Muscle layer of colon (tissue), 2 donors: ENCODE measurements around the gene SSTR5.
"Not testable (repeated sequence)": the region's sequence is repeated elsewhere in the genome, so short reads cannot be mapped to it uniquely, and the experiment has no call there.

Experiments used
- H3K27ac ChIP-seq: one replicate; pipeline ENCODE4 v1.7.0; 2013; ENCODE audit warnings: low read depth, mild to moderate bottlenecking, low read length, moderate library complexity
- H3K27me3 ChIP-seq, 2 donors: one replicate each; pipeline ENCODE4 v1.7.0; 2013; ENCODE audit warnings: low read length in 2 of 2, mild to moderate bottlenecking in 2 of 2; ENCODE audit not compliant: insufficient read depth in 2 of 2, control insufficient read depth in 1 of 2
- H3K36me3 ChIP-seq: one replicate; pipeline ENCODE4 v1.7.0; 2013; ENCODE audit warnings: mild to moderate bottlenecking, low read length; ENCODE audit not compliant: insufficient read depth
- H3K4me1 ChIP-seq: one replicate; pipeline ENCODE4 v1.7.0; 2013; ENCODE audit warnings: mild to moderate bottlenecking, low read length; ENCODE audit not compliant: insufficient read depth
- H3K4me3 ChIP-seq, 2 donors: one replicate each; pipeline ENCODE4 v1.7.0; 2013; ENCODE audit warnings: low read length in 2 of 2, low read depth in 1 of 2, mild to moderate bottlenecking in 1 of 2, moderate library complexity in 1 of 2
- H3K9ac ChIP-seq: one replicate; pipeline ENCODE4 v1.7.0; 2013; ENCODE audit warnings: low read length
- H3K9me3 ChIP-seq: one replicate; pipeline ENCODE4 v1.7.0; 2013; ENCODE audit warnings: mild to moderate bottlenecking, low read length
- donor health status: abdominal sarcoma.
- donor health status: Adenocarcinoma of cecum.

Gene SSTR5

DNA sequence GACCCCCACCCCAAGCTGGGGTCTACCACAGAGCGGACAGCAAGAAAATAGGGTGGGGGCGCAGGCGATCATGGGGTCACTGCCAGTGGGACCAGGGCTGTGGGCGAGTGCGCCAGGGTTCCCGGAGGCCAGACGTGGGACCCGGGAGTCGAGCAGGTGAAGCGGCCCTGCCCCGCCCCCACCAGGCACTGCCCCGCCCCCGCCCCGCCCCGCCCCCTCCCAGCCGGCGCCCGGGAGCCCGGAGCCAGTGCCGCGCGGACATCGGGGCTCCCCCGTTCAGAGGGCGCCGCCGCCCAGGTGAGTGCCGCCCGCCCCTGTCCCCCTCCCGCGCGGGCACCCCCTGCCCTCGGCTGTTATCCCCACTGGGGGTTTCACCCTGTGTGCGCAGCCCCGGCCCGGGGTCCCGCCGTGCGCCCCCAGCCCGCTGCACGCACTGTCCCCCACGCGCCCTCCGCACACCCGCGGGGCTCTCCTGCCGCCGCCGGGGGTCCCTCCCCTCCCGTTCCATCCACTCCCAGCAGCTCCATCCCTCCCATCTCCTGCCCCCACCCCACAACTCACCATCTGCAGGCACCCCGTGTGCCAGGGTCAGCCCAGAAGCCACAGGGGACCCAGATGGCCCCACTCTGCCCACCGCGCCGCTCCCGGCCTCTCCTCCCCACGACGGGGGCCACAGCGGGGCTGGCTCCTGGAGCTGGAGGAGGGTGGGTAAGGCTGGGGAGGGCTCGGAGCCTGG lies at the start of gene SSTR5:
Gene SSTR5 (plus strand): TSS at position 222 of the 736 bp plus-strand sequence. CDS start 6,122 bp downstream, outside the sequence.
- Histone ChIP-seq H3K9me3 (no peaks in the 10 kb centered on the region), H3K9ac (no peak within 1 kb of the TSS), H3K27ac (no peak within 1 kb of the TSS), H3K4me1 (no peaks in the 10 kb centered on the region), H3K36me3 (no peaks in the 10 kb centered on the region), H3K27me3 (peaks cover 0 to 71% of the 10 kb centered on the region in 2 donors), H3K4me3 (no peak within 1 kb of the TSS)

- Histone ChIP-seq H3K9me3 (no peaks in the 10 kb centered on the region), H3K27ac (no peak overlapping the region), H3K4me1 (no peaks in the 10 kb centered on the region), H3K36me3 (no peaks in the 10 kb centered on the region), H3K9ac (no peak overlapping the region), H3K4me3 (no peak overlapping the region), H3K27me3 (peaks cover 5 to 32% of the 10 kb centered on the region in 2 donors)
Observed at GRCh38 chr16:1024138-1024537, 48.4 kb upstream of the SSTR5 start.

GRCh38 chr16:1025183-1025809 lies 47.3 kb upstream of the SSTR5 start:
- H3K27me3 ChIP-seq = peaks cover 5 to 43% of the 10 kb centered on the region in 2 donors
- not testable (repeated sequence) for H3K4me1 ChIP-seq, H3K36me3 ChIP-seq, H3K9me3 ChIP-seq, H3K9ac ChIP-seq, H3K4me3 ChIP-seq, H3K27ac ChIP-seq

- Histone ChIP-seq H3K4me3 (no peak overlapping the region), H3K27ac (no peak overlapping the region), H3K4me1 (no peaks in the 10 kb centered on the region), H3K9me3 (no peaks in the 10 kb centered on the region), H3K9ac (no peak overlapping the region), H3K36me3 (no peaks in the 10 kb centered on the region), H3K27me3 (peaks cover 5 to 48% of the 10 kb centered on the region in 2 donors)
Observed at GRCh38 chr16:1026057-1026783, 46.3 kb upstream of the SSTR5 start.

DNA sequence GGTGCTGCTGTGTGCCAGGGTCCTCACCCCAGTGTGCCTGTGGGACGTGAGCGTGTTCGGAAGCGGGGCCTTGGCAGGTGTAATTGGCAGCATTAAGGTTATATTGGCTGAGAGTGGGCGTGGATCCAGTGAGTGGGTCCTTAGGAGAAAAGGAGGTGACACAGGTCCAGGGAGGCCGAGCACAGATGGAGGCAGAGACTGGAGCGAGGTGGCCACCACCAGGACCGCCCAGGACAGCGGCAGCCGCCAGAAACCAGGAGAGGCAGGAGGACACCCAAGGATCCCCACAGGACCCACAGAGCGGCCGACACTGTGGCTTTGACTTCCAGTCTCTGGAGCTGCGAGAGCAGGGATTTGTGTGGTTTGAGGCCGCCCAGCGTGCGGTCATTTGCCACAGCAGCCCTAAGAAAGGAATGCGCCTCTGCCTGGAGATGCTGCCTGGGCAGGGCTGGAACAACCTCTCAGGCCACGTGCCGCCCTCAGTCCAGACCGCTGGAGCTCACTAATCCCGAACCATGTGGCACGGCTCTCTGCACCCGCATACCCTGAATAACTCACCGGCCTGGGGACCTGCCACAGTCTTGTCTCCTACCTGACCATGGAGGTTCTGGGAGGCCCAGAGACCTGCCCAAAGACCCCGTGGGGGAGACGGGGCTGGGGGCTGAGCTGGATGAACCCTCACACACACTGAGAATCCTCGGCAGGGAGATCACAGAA lies 45.6 kb upstream of the SSTR5 start:
- Histone ChIP-seq H3K27me3 (peaks cover 5 to 47% of the 10 kb centered on the region in 2 donors), H3K27ac (no peak overlapping the region), H3K9me3 (no peaks in the 10 kb centered on the region), H3K4me3 (no peak overlapping the region), H3K36me3 (no peaks in the 10 kb centered on the region), H3K9ac (no peak overlapping the region), H3K4me1 (no peaks in the 10 kb centered on the region)

DNA sequence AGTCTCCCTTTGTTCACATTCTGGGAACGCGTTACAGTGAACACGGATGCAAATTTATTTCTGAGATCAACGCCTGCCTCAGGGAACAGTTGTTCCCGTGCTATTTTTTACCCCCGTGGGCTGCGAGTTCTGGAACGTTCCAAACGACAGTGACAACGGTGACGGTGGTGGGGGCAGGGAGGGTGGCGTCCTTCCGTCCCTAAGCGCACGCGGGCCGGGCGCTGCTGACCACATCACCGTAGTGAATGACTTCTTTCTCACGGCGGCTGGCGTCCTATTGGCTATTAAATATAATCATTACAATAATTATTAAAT lies 45.1 kb upstream of the SSTR5 start:
- H3K27me3 ChIP-seq = peaks cover 5 to 41% of the 10 kb centered on the region in 2 donors
- H3K4me3 ChIP-seq = no peak overlapping the region
- H3K36me3 ChIP-seq = no peaks in the 10 kb centered on the region
- no peak overlapping the region for H3K27ac ChIP-seq
- no peaks in the 10 kb centered on the region for H3K4me1 ChIP-seq
- no peaks in the 10 kb centered on the region for H3K9me3 ChIP-seq
- H3K9ac ChIP-seq = no peak overlapping the region

GRCh38 chr16:1028056-1028455 lies 44.5 kb upstream of the SSTR5 start:
- no peak overlapping the region for H3K27ac ChIP-seq
- H3K4me3 ChIP-seq = no peak overlapping the region
- H3K9me3 ChIP-seq = no peaks in the 10 kb centered on the region
- no peaks in the 10 kb centered on the region for H3K36me3 ChIP-seq
- no peak overlapping the region for H3K9ac ChIP-seq
- H3K27me3 ChIP-seq = peaks cover 5 to 40% of the 10 kb centered on the region in 2 donors
- no peaks in the 10 kb centered on the region for H3K4me1 ChIP-seq

DNA sequence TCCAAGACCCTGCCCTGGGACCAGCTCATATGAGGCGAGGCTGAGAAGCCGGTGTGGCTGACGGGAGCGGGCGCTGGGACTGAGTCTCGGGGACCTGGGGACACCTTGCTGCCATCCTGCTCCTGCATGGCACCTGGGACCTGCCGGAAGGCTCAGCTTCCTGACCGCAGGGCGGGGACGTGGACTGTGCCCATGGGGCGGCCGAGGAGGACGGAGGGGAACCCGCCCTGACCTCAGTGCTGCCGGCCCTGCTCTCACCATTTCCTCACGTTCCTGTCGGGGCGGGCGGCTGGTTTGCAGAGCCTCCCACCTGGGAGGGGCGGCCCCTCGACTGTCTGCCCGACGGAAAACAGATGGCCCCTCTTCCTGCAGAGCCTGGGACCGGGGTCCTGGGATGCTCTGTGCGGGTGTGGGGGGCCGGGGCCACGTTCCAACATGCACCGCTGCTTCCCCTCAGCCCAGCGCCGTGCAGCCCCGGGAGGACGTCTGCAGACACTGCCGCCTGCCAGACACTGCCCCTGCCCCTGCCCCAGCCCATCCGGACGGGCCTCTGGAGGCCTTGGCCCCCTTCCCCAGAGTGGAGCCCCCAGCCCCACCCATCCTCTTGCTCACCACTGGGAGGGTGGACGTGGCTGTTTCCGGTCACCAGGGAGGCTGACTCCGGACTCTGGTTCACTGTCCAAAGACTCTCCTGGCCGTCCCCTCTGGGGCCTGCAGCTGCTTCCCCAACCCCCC lies 43.9 kb upstream of the SSTR5 start:
- H3K4me1 ChIP-seq = no peaks in the 10 kb centered on the region
- H3K27me3 ChIP-seq = peaks cover 5 to 40% of the 10 kb centered on the region in 2 donors
- H3K36me3 ChIP-seq = no peaks in the 10 kb centered on the region
- no peak overlapping the region for H3K9ac ChIP-seq
- no peak overlapping the region for H3K4me3 ChIP-seq
- H3K27ac ChIP-seq = no peak overlapping the region
- H3K9me3 ChIP-seq = no peaks in the 10 kb centered on the region

GRCh38 chr16:1029259-1029545 lies 43.3 kb upstream of the SSTR5 start:
- no peaks in the 10 kb centered on the region for H3K36me3 ChIP-seq
- H3K4me3 ChIP-seq = no peak overlapping the region
- peaks cover 5 to 35% of the 10 kb centered on the region in 2 donors for H3K27me3 ChIP-seq
- no peak overlapping the region for H3K9ac ChIP-seq
- no peaks in the 10 kb centered on the region for H3K4me1 ChIP-seq
- no peaks in the 10 kb centered on the region for H3K9me3 ChIP-seq
- H3K27ac ChIP-seq = no peak overlapping the region

- Histone ChIP-seq H3K27ac (no peak overlapping the region), H3K4me1 (no peaks in the 10 kb centered on the region), H3K27me3 (peaks cover 0 to 38% of the 10 kb centered on the region in 2 donors), H3K4me3 (no peak overlapping the region), H3K36me3 (no peaks in the 10 kb centered on the region), H3K9ac (no peak overlapping the region), H3K9me3 (no peaks in the 10 kb centered on the region)
Observed at GRCh38 chr16:1030473-1030901, 42.1 kb upstream of the SSTR5 start.

- H3K36me3 ChIP-seq = no peaks in the 10 kb centered on the region
- H3K27me3 ChIP-seq = peaks cover 0 to 49% of the 10 kb centered on the region in 2 donors
- no peak overlapping the region for H3K4me3 ChIP-seq
- no peak overlapping the region for H3K27ac ChIP-seq
- H3K9ac ChIP-seq = no peak overlapping the region
- no peaks in the 10 kb centered on the region for H3K4me1 ChIP-seq
- no peaks in the 10 kb centered on the region for H3K9me3 ChIP-seq
Observed at GRCh38 chr16:1031666-1032065, 40.9 kb upstream of the SSTR5 start.
